B cell (primary cell): ENCODE measurements around the gene ATPAF1. TPM values are rescaled to one million over a fixed set of nuclear protein-coding genes. Genes with fewer than 3 reads are reported as not detected.

Experiments
- ATAC-seq: fragments of 200-7000 bp; cut with Tn5 transposase; one replicate; pipeline ENCODE4 v1.10.0; 2021; ENCODE audit warnings: low read depth, mild to moderate bottlenecking, moderate number of reproducible peaks, moderate library complexity
- CTCF ChIA-PET: fragments of 350-600 bp; sonication (Branson Sonifier 250); formaldehyde crosslinking; loops from one replicate; lab custom pipeline; 2021; ENCODE audit warnings: antibody characterized with exemption, inconsistent platforms; lab: Charles Lee
- POLR2A ChIA-PET: fragments of 350-600 bp; sonication (Branson Sonifier 250); formaldehyde crosslinking; loops from one replicate; lab custom pipeline; 2021; ENCODE audit warnings: antibody characterized with exemption; lab: Charles Lee
- DNase-seq: peaks from one replicate; pipeline ENCODE4 v3.0.0; 2013
- H2AFZ ChIP-seq: 2 replicates; pipeline ENCODE4 v1.6.1; 2012; ENCODE audit warnings: mild to moderate bottlenecking, low read depth, low read length; ENCODE audit not compliant: insufficient read depth, poor library complexity, severe bottlenecking
- H3K27ac ChIP-seq, 2 donors: 1 replicate in 1 of 2; 2 replicates in 1 of 2; pipeline ENCODE4 v1.5.1; 2012 to 2013; ENCODE audit warnings: low read length in 2 of 2, mild to moderate bottlenecking in 2 of 2, moderate library complexity in 1 of 2
- H3K27me3 ChIP-seq, 4 experiments: fragments of 200-600 bp in 1 of 4; sonication (generic) in 1 of 4; replicated peaks in 1 of 4; 1 replicate in 2 of 4; 2 replicates in 2 of 4; pipeline versions ENCODE4 v1.6.1 to v1.7.0; 2013 to 2016; ENCODE audit warnings: low read length in 3 of 4, mild to moderate bottlenecking in 2 of 4, mixed read lengths in 1 of 4, moderate library complexity in 1 of 4; ENCODE audit not compliant: insufficient read depth in 4 of 4, control insufficient read depth in 3 of 4; ENCODE audit errors: control extremely low read depth in 1 of 4
- H3K36me3 ChIP-seq, 2 experiments: replicated peaks in 1 of 2; 1 replicate in 1 of 2; 2 replicates in 1 of 2; pipeline versions ENCODE4 v1.6.1 to v1.7.1; 2013; ENCODE audit warnings: low read length in 1 of 2; ENCODE audit not compliant: insufficient read depth in 2 of 2, control insufficient read depth in 1 of 2; ENCODE audit errors: control extremely low read depth in 1 of 2, extremely low read depth in 1 of 2
- H3K4me1 ChIP-seq, 2 donors: fragments of 200-600 bp in 1 of 2; sonication (generic) in 1 of 2; 1 replicate in 1 of 2; 2 replicates in 1 of 2; pipeline versions ENCODE4 v1.5.1 to v1.6.1; 2013 to 2017; ENCODE audit warnings: low read length in 2 of 2; ENCODE audit not compliant: control insufficient read depth in 2 of 2, insufficient read depth in 2 of 2
- H3K4me2 ChIP-seq: replicated peaks from 2 replicates; pipeline ENCODE3; 2012; ENCODE audit warnings: mild to moderate bottlenecking, low read depth, low read length; ENCODE audit not compliant: poor library complexity, severe bottlenecking
- H3K4me3 ChIP-seq, 5 experiments: fragments of 200-600 bp in 1 of 5; sonication (generic) in 1 of 5; 1 replicate in 3 of 5; 2 replicates in 2 of 5; pipeline versions ENCODE4 v1.5.1 to v1.7.0; 2011 to 2016; ENCODE audit warnings: low read length in 4 of 5, mild to moderate bottlenecking in 4 of 5, low read depth in 2 of 5, control low read depth in 1 of 5, moderate library complexity in 1 of 5; ENCODE audit not compliant: insufficient read depth in 1 of 5; ENCODE audit errors: control extremely low read depth in 1 of 5, extremely low read depth in 1 of 5
- H3K79me2 ChIP-seq: fragments of 200-600 bp; sonication (generic); one replicate; pipeline ENCODE4 v1.6.0; 2016; ENCODE audit warnings: low read length; ENCODE audit not compliant: control insufficient read depth, insufficient read depth
- H3K9ac ChIP-seq: fragments of 200-600 bp; sonication (generic); 2 replicates; pipeline ENCODE4 v1.6.1; 2017; ENCODE audit warnings: mild to moderate bottlenecking, low read length, moderate library complexity
- H3K9me3 ChIP-seq, 3 donors: one replicate each; pipeline versions ENCODE4 v1.6.1 to v1.7.1; 2013; ENCODE audit warnings: low read length in 2 of 3; ENCODE audit not compliant: control insufficient read depth in 2 of 3, insufficient read depth in 1 of 3; ENCODE audit errors: control extremely low read depth in 1 of 3
- H4K20me1 ChIP-seq: 2 replicates; pipeline ENCODE4 v1.6.0; 2012; ENCODE audit warnings: mild to moderate bottlenecking, low read length; ENCODE audit not compliant: insufficient read depth, control insufficient read depth, poor library complexity, severe bottlenecking
- H3K27ac Mint-ChIP-seq: one replicate; pipeline ENCODE4 v1.8.0; 2021; ENCODE audit warnings: mixed read lengths
- H3K27me3 Mint-ChIP-seq: one replicate; pipeline ENCODE4 v1.8.0; 2021; ENCODE audit warnings: mixed read lengths
- H3K4me1 Mint-ChIP-seq: one replicate; pipeline ENCODE4 v1.8.0; 2021; ENCODE audit warnings: mixed read lengths
- H3K4me3 Mint-ChIP-seq: one replicate; pipeline ENCODE4 v1.8.0; 2021; ENCODE audit warnings: mixed read lengths
- H3K9me3 Mint-ChIP-seq: one replicate; pipeline ENCODE4 v1.8.0; 2022; ENCODE audit warnings: mixed read lengths; ENCODE audit not compliant: insufficient read depth
- CTCF ChIP-seq: fragments of 200-600 bp; IDR thresholded peaks from one replicate; pipeline ENCODE4 v1.8.0; 2022; ENCODE audit warnings: antibody characterized with exemption, mild to moderate bottlenecking
- EZH2 ChIP-seq: IDR thresholded peaks from 2 replicates; pipeline ENCODE4 v1.6.1; 2012; ENCODE audit warnings: borderline replicate concordance, low read depth, mild to moderate bottlenecking, moderate library complexity, low read length; ENCODE audit not compliant: insufficient read depth, poor library complexity, severe bottlenecking
- WGBS: methylation state at CpG from one replicate; pipeline ENCODE4 v1.1.5; 2013; ENCODE audit warnings: missing lambda C conversion rate; ENCODE audit not compliant: insufficient coverage; 5-methylcytosine and 5-hydroxymethylcytosine counted together
- intact Hi-C: fragments of 100-400 bp; cut with micrococcal nuclease; formaldehyde crosslinking; loops from one replicate; pipeline ENCODE4 v1.10.0; 2022
- polyA plus RNA-seq: library from polyadenylated mRNA; depleted of rRNA; stranded (reverse); fragments of >200 nt; gene quantifications from 2 replicates; pipeline ENCODE4 v1.2.3, GENCODE V29; 2012
- total RNA-seq, 2 donors: library from RNA; stranded (reverse); fragments of 120-200 nt in 1 of 2; gene quantifications; 1 replicate in 1 of 2; 2 replicates in 1 of 2; pipeline versions ENCODE4 v1.2.3 to v1.2.4, GENCODE V29; 2013 to 2022

ATPAF1 gene
- total and polyA plus RNA-seq, 2 donors (not counting 1 experiment from before 2014, with no cell fraction given) = 18.3 to 22.0 TPM

GRCh38 chr1:46619656-46620258, 48.4 kb downstream of the ATPAF1 start:
- H2AFZ ChIP-seq = no peak overlapping the region
- H3K79me2 ChIP-seq = peaks cover 16% of the 10 kb centered on the region
- H3K27me3 ChIP-seq = no peaks in the 10 kb centered on the region
- no peaks in the 10 kb centered on the region for H3K9me3 ChIP-seq
- H3K4me2 ChIP-seq = peak overlapping the region; percentile 36
- intact Hi-C loops = no loop called here
- no peak overlapping the region for H3K27ac Mint-ChIP-seq
- no peaks in the 10 kb centered on the region for H3K36me3 ChIP-seq
- no peak for DNase-seq
- peak overlapping the region in 1 of 2 donors; percentile 50 for H3K27ac ChIP-seq
- no peak for ATAC-seq
- POLR2A ChIA-PET = no interaction called here
- H3K4me3 Mint-ChIP-seq = no peak overlapping the region
- no peak overlapping the region for H3K9ac ChIP-seq
- H3K27me3 Mint-ChIP-seq = no peaks in the 10 kb centered on the region
- peaks cover 14% of the 10 kb centered on the region for H4K20me1 ChIP-seq
- peaks cover 43% of the 10 kb centered on the region for H3K4me1 Mint-ChIP-seq
- WGBS = 92% methylated on average over 3 of the region's 5 CpGs
- TF ChIP-seq EZH2 = no peak
- TF ChIP-seq CTCF = no peak
- peaks cover 41 to 44% of the 10 kb centered on the region in 2 donors for H3K4me1 ChIP-seq
- no peaks in the 10 kb centered on the region for H3K9me3 Mint-ChIP-seq
- CTCF ChIA-PET = no interaction called here
- no peak overlapping the region for H3K4me3 ChIP-seq

GRCh38 chr1:46618754-46619415, 49.3 kb downstream of the ATPAF1 start:
- Histone ChIP-seq H3K27ac (peak overlapping the region in 1 of 2 donors; percentile 50), H3K4me2 (peak overlapping the region; percentile 36), H2AFZ (peak overlapping the region; percentile 53), H3K4me3 (no peak overlapping the region), H3K4me1 (peaks cover 50 to 53% of the 10 kb centered on the region in 2 donors), H3K27me3 (no peaks in the 10 kb centered on the region), H3K36me3 (peaks cover 0 to 2% of the 10 kb centered on the region in 2 experiments), H3K9me3 (no peaks in the 10 kb centered on the region), H3K9ac (no peak overlapping the region), H3K79me2 (peaks cover 24% of the 10 kb centered on the region), H4K20me1 (peaks cover 22% of the 10 kb centered on the region)
- WGBS = no CpG with 5 or more reads among the region's 4 CpGs
- no peak for TF ChIP-seq EZH2
- TF ChIP-seq CTCF = no peak
- intact Hi-C loops = no loop called here
- Mint-ChIP-seq H3K27ac (peak overlapping the region; percentile 51), H3K4me1 (peaks cover 51% of the 10 kb centered on the region), H3K27me3 (no peaks in the 10 kb centered on the region), H3K9me3 (no peaks in the 10 kb centered on the region), H3K4me3 (peak overlapping the region; percentile 3)
- ATAC-seq = no peak
- CTCF ChIA-PET = interaction anchor here (0.5 to 5.9 kb wide), 2 partner anchors 14 to 389 kb away, joined by 3 to 40 read pairs; partner anchors contain the start of gene MKNK1
- POLR2A ChIA-PET = no interaction called here
- no peak for DNase-seq
